ENCODE data around the gene NMBR. TPM values are rescaled to one million over a fixed set of nuclear protein-coding genes. Genes with fewer than 3 reads are reported as not detected.
"Not testable (repeated sequence)": the region's sequence is repeated elsewhere in the genome, so short reads cannot be mapped to it uniquely, and the experiment has no call there.

NMBR gene
- polyA plus RNA-seq, 4 donors, result 0.21 to 0.44 (median 0.30) TPM

GRCh38 chr6:142155895-142156757 is 9.2 kb upstream of the NMBR start:
- no peak for DNase-seq (ENCODE audit: low read depth in 4 of 4, low spot score in 3 of 4)

- DNase-seq (ENCODE audit: low read depth in 4 of 4, low spot score in 3 of 4), result no peak
These were observed 8.2 kb upstream of the NMBR start for GRCh38 chr6:142155091-142155490.

GRCh38 chr6:142154336-142154735 is 7.4 kb upstream of the NMBR start:
- no peak for DNase-seq (ENCODE audit: low read depth in 4 of 4, low spot score in 3 of 4)

GRCh38 chr6:142153196-142153595 is 6.3 kb upstream of the NMBR start:
- DNase-seq (ENCODE audit: low read depth in 4 of 4, low spot score in 3 of 4), result no peak

GRCh38 chr6:142152746-142153145 is 5.8 kb upstream of the NMBR start:
- DNase-seq (ENCODE audit: low read depth in 4 of 4, low spot score in 3 of 4), result no peak

GRCh38 chr6:142141531-142141930 is 5.4 kb downstream of the NMBR start:
- DNase-seq (ENCODE audit: low read depth in 4 of 4, low spot score in 3 of 4), result not testable (repeated sequence)

- DNase-seq (ENCODE audit: low read depth in 4 of 4, low spot score in 3 of 4), result no peak
These were observed 8.0 kb downstream of the NMBR start for GRCh38 chr6:142138876-142139275.

- no peak for DNase-seq (ENCODE audit: low read depth in 4 of 4, low spot score in 3 of 4)
These were observed 14.3 kb downstream of the NMBR start, which contains the start of gene GJE1 for GRCh38 chr6:142132625-142133024. Gene GJE1 (plus strand): TSS chr6:142132925. CDS start chr6:142133159, 234 bp downstream.

GRCh38 chr6:142130814-142131213 is 16.1 kb downstream of the NMBR start:
- no peak for DNase-seq (ENCODE audit: low read depth in 4 of 4, low spot score in 3 of 4)

- DNase-seq (ENCODE audit: low read depth in 4 of 4, low spot score in 3 of 4), result no peak
These were observed 25.6 kb downstream of the NMBR start for GRCh38 chr6:142121342-142121741.

GRCh38 chr6:142118925-142119324 is 28.0 kb downstream of the NMBR start:
- DNase-seq (ENCODE audit: low read depth in 4 of 4, low spot score in 3 of 4), result no peak

GRCh38 chr6:142118328-142118727 is 28.6 kb downstream of the NMBR start:
- no peak for DNase-seq (ENCODE audit: low read depth in 4 of 4, low spot score in 3 of 4)

GRCh38 chr6:142117366-142117765 is 29.6 kb downstream of the NMBR start:
- DNase-seq (ENCODE audit: low read depth in 4 of 4, low spot score in 3 of 4), result no peak

- DNase-seq (ENCODE audit: low read depth in 4 of 4, low spot score in 3 of 4), result peak; percentile 30 to 55 (median 48)
These were observed 34.4 kb downstream of the NMBR start for GRCh38 chr6:142112451-142113061.

- not testable (repeated sequence) for DNase-seq (ENCODE audit: low read depth in 4 of 4, low spot score in 3 of 4)
These were observed 36.1 kb downstream of the NMBR start for GRCh38 chr6:142110820-142111219.

GRCh38 chr6:142104820-142105219 is 42.1 kb downstream of the NMBR start:
- not testable (repeated sequence) for DNase-seq (ENCODE audit: low read depth in 4 of 4, low spot score in 3 of 4)

GRCh38 chr6:142088858-142089216 is 58.1 kb downstream of the NMBR start:
- DNase-seq (ENCODE audit: low read depth in 4 of 4, low spot score in 3 of 4), result peak; percentile 13 to 36 (median 30)

- no peak for DNase-seq (ENCODE audit: low read depth in 4 of 4, low spot score in 3 of 4)
These were observed 58.7 kb downstream of the NMBR start for GRCh38 chr6:142087950-142088857.

GRCh38 chr6:142079130-142079529 is 67.8 kb downstream of the NMBR start:
- DNase-seq (ENCODE audit: low read depth in 4 of 4, low spot score in 3 of 4), result no peak

- no peak for DNase-seq (ENCODE audit: low read depth in 4 of 4, low spot score in 3 of 4)
These were observed 71.3 kb downstream of the NMBR start for GRCh38 chr6:142075516-142076101.

- no peak for DNase-seq (ENCODE audit: low read depth in 4 of 4, low spot score in 3 of 4)
These were observed 72.4 kb downstream of the NMBR start for GRCh38 chr6:142074516-142074915.

Measured in right renal pelvis (tissue), 4 donors.